A172 (cell line): ENCODE measurements around the gene PRR14L. TPM values are rescaled to one million over a fixed set of nuclear protein-coding genes. Genes with fewer than 3 reads are reported as not detected.
"Not testable (repeated sequence)": the region's sequence is repeated elsewhere in the genome, so short reads cannot be mapped to it uniquely, and the experiment has no call there.

ENCODE experiments used
- DNase-seq: peaks from one replicate; pipeline ENCODE4 v3.0.0-alpha.2; 2015; ENCODE audit warnings: low spot score
- total RNA-seq: library from RNA; depleted of rRNA; stranded (reverse); fragments of >200 nt; shearing (Covaris generic); gene quantifications from 2 replicates; pipeline ENCODE4 v1.2.3, GENCODE V29; 2014

Gene PRR14L
- total RNA-seq, 1 experiment from 2014 or later, result 6.5 TPM

- DNase-seq, result no peak
Measured at GRCh38 chr22:31682751-31683150, 67.2 kb downstream of the PRR14L start.

GRCh38 chr22:31681349-31682345 lies 68.3 kb downstream of the PRR14L start:
- DNase-seq, result no peak

GRCh38 chr22:31680861-31681341 lies 69.0 kb downstream of the PRR14L start:
- peak; percentile 57 for DNase-seq

- no peak for DNase-seq
Measured at GRCh38 chr22:31678748-31679147, 71.2 kb downstream of the PRR14L start.

- no peak for DNase-seq
Measured at GRCh38 chr22:31676700-31677099, 73.2 kb downstream of the PRR14L start.

GRCh38 chr22:31674219-31674618 lies 75.7 kb downstream of the PRR14L start:
- DNase-seq, result not testable (repeated sequence)

GRCh38 chr22:31668849-31669248 lies 81.1 kb downstream of the PRR14L start:
- DNase-seq, result not testable (repeated sequence)

- DNase-seq, result no peak
Measured at GRCh38 chr22:31662668-31663037, 87.3 kb downstream of the PRR14L start.

- DNase-seq, result peak; percentile 86
Measured at GRCh38 chr22:31661851-31662667, 87.9 kb downstream of the PRR14L start, which contains the start of gene PISD. TSS of gene PISD (minus strand) at chr22:31662215. CDS start at chr22:31662208, 7 bp downstream.

GRCh38 chr22:31660860-31661341 lies 89.0 kb downstream of the PRR14L start:
- peak; percentile 62 for DNase-seq

GRCh38 chr22:31659246-31659645 lies 90.7 kb downstream of the PRR14L start:
- no peak for DNase-seq

GRCh38 chr22:31654408-31654807 lies 95.5 kb downstream of the PRR14L start:
- no peak for DNase-seq

- no peak for DNase-seq
Measured at GRCh38 chr22:31653944-31654343, 96.0 kb downstream of the PRR14L start.

GRCh38 chr22:31652911-31653684 lies 96.8 kb downstream of the PRR14L start:
- no peak for DNase-seq

GRCh38 chr22:31652088-31652487 lies 97.8 kb downstream of the PRR14L start:
- no peak for DNase-seq

GRCh38 chr22:31651664-31652063 lies 98.3 kb downstream of the PRR14L start:
- DNase-seq, result no peak

GRCh38 chr22:31650391-31650790 lies 99.5 kb downstream of the PRR14L start:
- DNase-seq, result no peak

- DNase-seq, result no peak
Measured at GRCh38 chr22:31647523-31648320, 102.2 kb downstream of the PRR14L start.

GRCh38 chr22:31647066-31647465 lies 102.9 kb downstream of the PRR14L start:
- DNase-seq, result no peak
